DMS114 treated with DMSO at 0.1 percent for 48 hours (cell line): ENCODE measurements around the gene CMSS1.

Experiments used
- DNase-seq: peaks from one replicate; lab custom pipeline; 2025; ENCODE audit not compliant: unreplicated experiment; lab: John Stamatoyannopoulos, UW

Gene CMSS1

DNA sequence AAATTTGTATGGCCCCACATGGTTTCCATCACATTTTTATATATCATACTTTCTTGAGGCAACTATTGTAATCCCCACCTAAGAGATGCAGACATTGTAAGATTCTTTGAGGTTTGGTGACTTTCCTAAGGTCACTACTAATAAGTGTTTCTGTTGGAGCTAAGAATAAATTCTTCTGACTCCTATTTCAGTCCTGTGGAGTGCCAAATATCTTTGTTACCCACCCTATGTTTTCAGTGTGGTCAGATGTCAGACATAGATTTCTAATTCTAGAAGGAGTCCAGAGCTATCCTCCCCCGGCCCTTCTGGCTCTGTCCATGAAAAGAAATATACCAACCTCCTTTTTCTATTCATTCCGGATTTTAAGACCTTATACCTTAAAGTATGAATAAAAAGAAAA lies 342.9 kb downstream of the CMSS1 start:
- no peak for DNase-seq

DNA sequence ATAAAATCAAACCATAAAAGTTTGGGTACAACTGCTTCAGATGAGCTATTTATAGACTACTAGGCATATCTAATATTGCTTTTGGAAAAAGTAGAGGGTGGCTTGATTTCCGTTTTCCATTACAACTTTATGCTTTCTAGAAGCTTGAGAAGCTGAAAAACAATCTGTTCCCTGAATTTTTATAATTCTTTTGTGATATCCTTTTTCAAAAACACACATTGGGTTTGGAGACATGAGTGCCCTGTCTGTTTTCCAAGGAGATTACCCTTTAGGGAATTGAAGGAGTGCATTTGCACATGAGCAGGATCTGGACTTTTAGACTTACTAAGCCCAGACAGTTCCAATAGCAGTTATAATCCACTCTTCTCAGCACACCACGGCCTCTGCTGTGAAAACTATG lies 346.1 kb downstream of the CMSS1 start:
- DNase-seq = no peak

DNA sequence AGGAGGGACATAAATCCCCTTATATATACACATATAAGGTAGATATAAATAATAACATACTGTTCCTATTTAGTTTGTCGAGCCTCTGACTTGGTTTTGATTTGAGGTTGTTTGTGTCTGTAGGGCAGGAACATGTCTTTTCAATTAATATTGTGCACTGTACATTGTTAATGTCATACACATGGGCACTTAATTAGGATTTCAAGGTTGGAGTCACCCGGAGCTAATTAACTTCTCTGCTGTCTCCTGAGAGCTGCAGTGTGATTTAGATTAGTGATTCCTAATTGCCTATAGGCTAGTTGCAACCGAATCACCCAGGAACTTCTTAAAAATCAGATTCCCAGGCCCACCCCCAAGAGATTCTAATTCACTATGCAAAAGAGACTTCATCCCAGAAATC lies 347.1 kb downstream of the CMSS1 start:
- no peak for DNase-seq

DNA sequence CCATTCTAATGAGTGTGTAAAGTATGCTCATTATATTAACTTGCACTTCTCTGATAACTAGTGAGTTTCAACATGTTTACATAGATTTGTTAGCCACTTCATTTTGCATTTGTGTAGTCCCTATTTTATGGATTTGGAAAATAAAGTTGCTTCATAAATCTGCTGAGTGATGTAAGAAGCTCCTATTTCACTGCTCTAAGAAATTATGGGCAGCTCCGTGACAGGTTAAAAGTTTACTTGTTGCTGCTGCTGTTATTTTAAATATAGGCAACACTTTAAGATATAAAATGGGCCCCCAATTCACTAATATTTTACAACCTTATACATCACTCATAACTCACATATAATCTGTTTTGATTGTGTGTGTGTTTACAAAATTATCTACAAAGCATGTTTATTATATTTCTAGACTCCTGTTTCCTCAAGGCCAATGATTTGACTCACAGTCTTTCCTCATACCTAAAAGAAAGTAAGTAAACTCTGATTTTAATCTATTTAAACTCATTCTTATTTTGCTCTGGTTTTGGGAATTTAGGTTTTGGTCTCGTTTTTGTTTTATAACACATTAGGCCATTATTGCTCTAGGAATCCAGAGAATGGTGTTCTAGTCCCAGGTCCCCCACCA lies 348.4 kb downstream of the CMSS1 start:
- DNase-seq = no peak

DNA sequence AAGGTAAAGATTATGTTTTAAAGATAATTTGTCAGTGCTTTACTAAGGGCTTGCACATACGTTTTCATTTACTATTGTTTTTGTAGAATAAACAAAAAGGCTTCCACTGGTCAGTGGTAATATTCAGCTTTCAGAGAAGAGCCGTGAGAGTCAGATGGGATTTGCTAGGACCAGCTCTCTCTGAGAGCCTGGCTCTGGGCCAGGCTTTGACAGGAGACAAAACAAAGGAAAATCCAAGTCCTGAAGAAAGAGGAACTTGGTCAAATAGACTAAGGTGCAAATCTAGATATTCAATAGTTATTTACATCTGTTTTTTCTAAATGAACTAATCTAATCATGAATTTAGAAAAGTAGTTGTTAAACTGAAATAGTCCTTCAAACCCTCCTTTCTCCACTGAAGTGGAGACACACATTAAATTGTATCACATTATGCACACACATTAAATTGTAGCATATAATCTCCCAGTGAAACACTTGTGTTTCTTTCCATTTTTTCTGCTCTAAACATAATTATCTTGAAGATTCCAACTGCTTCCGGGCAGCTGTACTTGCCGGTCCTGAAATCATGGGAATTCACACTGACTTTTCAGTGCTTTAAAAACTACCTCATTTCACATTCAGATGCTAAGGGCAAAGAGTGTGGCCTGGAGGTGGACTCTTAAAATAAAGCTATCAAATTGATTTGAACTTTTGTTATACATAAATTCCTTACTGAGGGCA lies 351.7 kb downstream of the CMSS1 start:
- DNase-seq = no peak

DNA sequence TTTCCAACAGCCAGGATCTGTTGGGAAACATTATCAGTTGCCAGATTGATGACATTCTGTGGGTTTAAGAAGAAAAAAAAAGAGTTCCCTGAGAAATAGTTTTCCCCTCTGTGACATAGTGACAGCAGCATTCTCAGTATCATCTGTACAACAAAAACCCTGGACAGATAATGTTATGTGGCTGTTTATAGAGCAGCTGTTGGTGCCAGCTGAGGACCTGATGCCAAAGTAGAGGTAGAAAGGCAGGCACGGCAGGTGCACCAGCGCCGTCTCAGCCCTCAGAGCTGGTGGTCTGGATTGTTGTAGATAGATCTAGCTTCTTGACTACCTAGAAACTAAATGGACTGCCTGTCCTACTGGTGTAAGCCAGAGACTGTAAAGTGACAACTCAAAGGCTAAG lies 352.8 kb downstream of the CMSS1 start:
- no peak for DNase-seq

DNA sequence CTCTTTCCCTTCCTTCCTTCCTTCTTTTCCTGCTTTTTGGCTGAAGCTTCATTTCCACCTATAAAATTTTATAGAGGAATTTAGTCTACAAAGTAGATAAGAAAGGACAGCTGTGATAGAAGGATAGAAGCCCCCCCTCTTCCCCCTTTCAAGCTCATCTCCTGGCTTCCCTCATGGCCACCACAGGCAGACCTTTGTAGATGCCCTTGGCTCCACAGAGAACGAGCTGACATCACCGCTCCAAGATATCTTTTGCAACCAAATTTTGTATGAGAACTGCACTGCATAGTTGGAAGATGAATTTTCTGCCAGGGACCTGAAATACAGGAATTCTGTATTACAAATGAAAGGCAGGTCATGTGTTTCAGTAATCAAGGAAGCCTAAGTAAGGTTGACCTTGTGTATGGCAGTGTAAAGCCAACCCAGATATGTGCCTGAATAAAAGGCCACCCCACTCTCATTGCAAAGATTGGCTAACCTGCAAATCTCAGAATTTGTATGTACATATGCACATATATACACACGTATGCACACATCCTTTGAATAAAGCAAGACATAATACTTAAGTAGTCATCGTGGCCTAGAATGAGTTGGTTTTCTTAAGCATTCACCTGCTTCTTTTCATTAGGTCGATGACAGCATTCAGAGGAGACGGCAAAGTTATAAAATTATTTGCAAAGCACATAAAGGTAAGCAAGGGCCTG lies 353.7 kb downstream of the CMSS1 start:
- no peak for DNase-seq

DNA sequence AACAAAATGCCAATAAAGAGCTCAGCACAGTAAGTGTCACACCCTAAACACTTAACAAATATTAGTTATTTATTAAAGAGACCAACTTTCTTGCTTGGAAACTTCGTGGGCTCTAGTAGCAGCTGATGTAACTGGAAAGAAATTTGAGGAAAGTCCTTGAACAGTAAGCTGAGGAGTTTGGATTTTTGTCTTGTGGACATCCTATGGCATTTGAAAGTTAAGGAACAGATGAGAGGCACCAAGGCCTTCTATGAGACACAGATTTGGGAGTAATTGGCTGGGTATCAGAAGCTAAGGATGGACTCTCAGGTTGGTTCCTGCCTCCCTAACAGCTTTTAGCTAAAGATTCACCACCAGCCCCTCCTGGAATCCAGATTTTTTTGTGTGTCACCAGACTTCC lies 356.3 kb downstream of the CMSS1 start:
- DNase-seq = no peak

DNA sequence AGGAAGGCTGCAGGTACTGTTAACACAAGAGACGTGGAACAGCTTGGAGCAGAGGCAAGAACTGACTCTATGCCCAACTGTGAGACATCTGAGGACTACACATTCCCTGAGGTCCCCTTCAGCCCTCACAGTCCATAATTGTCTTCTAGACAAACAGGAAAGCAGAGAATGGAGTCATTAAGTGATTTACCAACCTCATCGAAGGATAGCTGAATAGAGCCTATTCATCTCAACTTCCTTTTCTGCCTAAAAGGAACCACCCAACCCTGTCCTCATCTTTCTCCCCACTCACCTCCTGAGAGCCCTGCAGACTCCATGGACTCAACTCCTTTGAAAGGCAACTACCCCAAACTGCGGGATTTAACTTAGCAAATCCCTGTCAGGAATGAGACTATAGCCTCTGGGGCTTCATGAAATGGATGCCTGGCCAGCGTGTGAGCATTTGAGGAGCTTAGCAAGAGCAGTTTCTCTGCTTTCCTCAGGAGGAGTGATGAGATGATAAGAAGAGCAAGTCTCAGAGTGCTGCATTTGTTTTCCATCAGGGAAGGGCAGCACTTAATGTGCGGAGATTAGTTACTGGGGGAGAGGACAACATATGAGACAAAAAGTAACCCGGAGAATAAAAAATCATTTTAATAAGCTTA lies 358.1 kb downstream of the CMSS1 start:
- no peak for DNase-seq

DNA sequence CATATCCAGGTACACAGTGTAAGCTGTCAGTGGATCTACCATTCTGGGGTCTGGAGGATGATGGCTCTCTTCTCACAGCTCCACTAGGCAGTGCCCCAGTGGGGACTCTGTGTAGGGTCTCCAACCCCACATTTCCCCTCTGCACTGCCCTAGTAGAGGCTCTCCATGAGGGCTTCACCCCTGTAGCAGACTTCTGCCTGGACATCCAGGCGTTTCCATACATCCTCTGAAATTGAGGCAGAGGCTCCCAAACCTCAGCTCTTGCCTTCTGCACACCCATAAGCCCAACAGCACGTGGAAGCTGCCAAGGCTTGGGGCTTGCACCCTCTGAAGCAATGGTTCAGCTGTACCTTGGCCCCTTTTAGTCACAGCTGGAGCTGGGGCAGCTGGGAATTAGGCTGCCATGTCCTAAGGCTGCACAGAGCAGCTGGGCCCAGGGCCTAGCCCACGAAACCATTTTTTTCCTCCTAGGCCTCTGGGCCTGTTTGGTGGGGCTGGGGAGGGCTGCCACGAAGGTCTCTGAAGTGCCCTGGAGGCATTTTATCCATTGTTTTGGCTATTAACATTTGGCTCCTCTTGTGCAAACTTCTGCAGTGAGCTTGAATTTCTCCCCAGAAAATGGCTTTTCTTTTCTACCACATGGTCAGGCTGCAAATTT lies 362.2 kb downstream of the CMSS1 start:
- DNase-seq = no peak

DNA sequence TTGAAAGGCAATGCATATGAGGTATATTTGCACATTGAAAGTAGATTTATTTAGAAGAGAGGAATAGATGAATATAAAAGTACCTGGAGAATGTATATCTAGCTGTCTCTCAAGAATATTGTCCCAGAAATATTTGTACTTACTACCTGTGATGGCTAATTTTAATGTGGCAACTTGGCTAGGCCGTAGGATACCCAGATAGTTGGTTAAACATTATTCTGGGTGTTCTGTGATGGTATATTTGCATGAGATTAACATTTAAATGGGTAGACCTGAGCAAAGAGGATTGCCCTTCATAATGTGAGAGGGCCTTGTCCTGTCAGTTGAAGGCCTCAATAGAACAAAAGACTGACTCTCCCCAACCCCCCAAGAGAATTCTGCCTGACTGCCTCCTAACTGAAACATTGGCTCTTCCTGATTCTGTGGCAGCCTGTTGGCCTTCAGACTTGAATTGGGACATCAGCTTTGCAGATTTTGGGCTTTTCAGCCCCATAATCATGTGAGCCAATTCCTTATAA lies 366.0 kb downstream of the CMSS1 start:
- no peak for DNase-seq

DNA sequence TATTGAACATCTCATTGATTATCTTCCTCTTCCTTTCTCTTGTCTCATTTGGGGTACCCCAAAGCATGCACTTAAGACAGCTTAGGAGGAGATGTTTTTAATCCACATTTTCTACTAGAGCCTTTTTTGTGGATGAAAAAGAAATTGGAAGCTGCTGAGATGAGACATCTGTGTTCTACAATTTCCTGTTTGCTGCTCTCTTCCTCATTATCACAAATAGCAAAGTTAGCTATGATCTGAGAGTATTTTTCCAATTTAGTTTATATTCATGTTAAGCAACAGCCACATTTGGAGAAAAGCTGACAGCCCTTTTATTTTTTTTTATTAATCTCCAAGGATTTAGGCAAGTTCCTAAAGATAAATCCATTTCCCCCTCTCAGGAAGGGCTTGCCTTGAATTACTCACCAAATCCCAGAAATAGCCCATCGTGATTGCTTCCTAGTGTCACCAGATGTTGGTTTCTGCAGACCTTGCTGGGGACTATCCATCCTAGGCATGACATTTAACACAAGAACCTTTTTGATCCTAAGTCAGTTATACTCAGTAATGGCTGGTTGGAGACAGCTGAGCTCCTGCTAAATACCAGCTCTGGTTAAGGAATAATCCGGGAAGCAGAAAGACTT lies 367.4 kb downstream of the CMSS1 start:
- no peak for DNase-seq

DNA sequence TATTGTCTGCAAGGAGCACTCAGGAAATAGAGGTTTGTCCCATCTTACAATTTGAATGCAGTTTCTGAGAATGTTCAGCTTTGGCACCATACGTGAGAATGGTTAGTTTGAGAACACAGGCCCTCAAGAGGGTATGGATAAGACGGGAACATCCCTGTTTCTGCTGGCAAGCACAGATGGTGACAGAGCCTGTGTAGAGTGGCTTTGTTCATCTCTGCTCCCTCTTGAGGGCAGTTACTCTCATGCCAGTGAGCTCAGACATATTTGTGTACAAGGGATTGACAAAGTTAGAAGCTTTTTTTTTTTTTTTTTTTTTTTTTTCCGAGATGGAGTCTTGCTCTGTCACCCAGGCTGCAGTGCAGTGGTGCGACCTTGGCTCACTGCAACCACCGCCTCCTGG lies 368.2 kb downstream of the CMSS1 start:
- DNase-seq = no peak

DNA sequence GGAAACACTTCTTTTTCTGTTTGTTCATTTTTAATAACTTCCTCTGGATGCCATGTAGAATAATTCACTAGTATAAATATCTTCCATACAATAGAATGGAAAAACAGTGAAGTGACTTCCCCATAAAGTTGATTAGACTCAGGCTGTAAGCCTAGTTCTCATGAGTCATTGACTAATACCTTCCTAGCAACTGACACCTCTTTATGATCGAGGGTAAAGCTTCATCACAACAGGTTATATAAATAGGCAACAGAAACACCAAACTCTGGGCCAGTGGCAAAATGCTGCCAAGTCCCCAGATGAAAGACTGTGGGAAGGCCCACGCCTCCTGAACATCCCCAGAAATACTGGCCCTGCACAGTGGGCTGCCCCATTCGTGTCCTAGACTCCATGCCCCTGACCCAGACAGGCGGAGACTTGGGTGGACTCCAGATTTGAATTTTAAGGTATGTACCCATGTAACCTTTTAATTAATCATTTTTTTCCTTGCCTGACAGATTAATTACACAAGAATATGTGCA lies 371.8 kb downstream of the CMSS1 start:
- DNase-seq = no peak

DNA sequence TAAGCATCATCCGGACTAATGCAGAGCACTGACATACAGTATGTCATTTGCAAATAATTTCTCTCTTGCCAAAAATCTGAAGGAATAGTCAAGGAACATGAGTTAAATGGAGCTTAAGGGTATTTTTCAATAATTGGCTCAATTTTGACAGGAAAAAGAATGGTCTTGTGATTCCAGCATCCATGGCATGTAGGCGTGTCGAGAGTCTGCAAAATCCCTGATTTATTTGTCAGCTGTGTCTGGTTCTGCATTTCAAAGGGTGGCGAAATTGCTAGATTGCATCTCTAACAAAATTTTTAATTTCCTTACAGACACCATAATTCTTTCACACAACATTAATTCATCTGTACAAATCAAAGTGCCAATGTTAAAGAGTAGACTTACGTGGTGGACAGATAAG lies 377.7 kb downstream of the CMSS1 start:
- no peak for DNase-seq

DNA sequence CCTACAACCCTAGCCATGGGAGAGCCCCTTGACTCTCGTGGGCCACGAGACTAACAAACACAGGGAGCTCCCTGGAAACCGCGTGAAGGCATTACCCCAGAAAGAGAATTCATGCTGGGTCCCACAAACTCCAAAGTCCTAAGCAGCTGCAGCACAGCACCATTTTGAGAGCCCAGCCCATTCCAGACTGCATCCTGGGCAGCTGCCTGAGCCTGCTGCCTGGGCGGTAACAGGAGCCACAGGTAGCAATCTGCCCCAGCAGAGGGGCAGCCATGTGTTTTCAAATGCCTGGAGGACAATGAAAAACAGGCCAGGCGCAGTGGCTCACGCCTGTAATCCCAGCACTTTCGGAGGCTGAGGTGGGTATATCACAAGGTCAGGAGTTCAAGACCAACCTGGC lies 380.2 kb downstream of the CMSS1 start:
- no peak for DNase-seq

DNA sequence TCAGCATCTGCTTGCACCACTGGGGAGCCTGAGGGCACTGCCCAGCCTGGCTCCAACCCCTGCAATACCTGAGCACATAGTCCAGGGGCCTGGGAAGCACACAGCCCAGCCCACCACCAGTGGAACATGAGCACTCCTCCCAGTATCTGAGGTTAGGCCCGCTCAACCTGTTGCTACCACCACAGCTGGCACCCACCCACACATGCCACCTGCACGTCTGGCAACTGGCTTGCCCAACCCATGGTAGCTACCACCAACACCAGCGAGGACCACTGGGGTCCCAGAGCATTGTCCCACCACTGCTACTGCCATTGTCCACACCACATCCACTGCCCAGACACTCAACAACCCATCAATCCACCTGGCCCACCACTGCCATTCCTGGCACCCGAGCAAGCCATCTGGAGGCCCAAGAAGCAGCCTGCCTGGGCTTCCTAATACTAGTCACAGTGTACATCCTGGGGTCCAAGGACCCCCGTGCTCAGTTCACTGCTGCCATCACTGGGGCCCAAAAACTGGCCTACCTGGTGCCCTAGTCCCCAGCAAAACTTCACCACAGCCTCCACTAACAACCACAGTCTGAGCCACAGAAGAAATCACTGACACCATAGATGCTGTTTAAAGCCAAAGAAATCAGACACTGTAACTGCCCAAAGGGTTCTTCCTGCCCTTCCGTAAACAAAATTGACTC lies 381.1 kb downstream of the CMSS1 start:
- no peak for DNase-seq

DNA sequence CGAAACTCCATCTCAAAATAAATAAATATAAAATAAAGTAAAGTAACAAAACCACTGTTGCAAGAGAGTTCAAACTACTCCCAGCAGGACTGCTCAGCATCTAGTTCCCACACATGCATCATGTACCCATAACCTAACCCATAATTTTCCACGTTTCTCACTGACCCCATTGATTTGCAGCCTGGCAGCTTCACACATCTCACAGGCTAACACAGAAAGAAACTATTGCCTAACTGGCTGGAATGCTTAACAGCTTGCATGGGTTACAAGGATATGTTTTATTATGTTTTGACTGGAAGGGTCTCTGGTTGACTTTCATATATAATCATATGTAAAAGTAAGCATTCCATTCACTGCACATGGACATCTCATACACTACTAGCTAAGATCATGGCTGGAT lies 387.5 kb downstream of the CMSS1 start:
- DNase-seq = no peak

DNA sequence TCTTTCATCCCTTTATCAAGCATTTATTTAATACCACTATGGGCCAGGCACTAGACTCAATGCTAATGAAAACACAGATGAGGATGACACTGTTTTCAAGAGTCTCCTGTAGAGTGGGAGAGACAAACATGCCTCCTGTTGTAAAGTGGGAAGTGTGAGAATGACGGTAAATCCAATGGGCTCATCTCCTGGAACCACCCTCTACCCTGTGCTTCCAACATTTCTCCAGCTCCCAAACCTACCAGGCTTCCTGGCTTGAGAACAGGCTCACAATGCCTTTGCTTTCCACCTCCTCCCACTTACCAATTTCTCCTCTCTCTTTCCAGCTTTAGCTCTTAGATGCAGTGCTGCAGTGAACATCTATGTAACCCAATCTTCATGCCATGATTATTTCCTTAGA lies 389.0 kb downstream of the CMSS1 start:
- DNase-seq = no peak

DNA sequence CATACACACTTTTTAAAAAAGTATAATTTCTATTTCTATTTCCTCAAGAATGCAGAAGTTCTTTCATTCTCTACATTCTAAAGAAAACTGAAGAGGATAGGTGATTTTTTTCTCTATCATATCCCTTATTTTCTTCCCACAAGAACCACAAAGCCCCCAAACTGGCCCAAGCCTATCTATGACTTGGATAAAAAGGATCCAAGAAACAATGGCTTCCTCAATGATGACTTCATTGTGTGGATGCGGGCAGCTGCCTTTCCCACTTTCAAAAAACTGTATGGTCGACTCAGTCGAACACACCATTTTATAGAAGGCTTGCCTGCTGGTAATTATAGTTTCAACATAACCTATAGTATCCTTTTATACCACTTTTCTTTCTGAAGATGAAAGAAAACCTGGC lies 390.2 kb downstream of the CMSS1 start:
- no peak for DNase-seq
